GM18861 (cell line): ENCODE results near the gene GPD1L.
"Not testable (repeated sequence)": the region's sequence is repeated elsewhere in the genome, so short reads cannot be mapped to it uniquely, and the experiment has no call there.

Source experiments
- ATAC-seq: cut with Tn5 transposase; IDR thresholded peaks from one replicate; pipeline ENCODE4 v1.9.1; 2021; ENCODE audit not compliant: unreplicated experiment

GPD1L gene

DNA sequence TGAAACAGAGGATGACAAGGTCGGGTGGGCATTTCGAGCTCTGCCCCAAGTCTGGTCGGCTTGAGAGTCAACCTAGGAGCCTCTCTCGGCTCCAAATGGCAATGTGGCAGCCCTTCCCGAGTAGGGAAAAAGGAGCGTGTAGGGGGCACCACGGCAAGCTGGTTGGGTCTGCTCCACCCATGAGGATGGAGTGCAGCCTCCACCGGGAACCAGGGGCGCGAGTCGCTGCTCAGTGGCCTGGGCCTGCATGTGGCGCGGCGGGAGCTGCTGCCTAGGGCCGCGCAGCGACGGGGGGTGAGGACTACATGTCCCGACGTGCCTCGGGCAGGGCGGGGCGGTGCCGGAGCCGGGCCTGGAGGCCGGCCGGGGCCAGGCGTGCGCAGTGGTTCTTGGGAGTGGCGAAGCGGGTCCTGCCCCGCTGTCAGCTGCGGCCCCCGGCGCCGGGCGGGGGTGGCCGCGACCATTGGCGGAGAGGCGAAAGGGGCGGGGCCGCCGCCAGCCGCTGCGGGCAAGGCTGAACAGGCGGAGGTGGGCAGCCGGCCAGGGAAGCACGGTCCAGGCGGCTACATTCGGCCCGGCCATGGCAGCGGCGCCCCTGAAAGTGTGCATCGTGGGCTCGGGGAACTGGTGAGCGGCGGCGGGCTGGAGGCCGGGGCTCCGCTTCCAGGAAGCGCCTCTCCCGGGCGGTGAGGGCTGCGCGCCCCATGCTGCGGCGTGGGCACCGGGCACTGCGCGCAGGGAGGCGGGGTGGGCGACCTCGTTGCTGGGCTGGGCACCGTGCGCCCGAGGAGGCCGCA is at the start of gene GPD1L:
TSS of gene GPD1L (plus strand) at position 489 of the 797 bp plus-strand sequence. CDS start at position 581, 92 bp downstream.
- peak; percentile 100 for ATAC-seq

DNA sequence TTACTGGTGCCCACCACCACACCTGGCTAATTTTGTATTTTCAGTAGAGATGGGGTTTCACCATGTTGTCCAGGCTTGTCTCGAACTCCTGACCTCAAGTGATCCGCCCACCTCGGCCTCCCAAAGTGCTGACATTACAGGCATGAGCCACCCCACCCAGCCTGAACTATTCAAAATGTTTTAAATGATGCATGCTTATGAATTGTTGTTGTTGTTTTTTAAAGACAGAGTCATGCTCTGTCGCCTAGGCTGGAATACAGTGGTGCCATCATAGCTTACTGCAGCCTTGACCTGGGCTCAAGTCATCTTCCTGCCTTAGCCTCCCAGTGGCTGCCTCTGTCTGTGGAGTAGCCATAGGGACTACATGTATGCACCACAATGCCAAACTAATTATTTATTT is 48.0 kb upstream of the GPD1L start:
- not testable (repeated sequence) for ATAC-seq

DNA sequence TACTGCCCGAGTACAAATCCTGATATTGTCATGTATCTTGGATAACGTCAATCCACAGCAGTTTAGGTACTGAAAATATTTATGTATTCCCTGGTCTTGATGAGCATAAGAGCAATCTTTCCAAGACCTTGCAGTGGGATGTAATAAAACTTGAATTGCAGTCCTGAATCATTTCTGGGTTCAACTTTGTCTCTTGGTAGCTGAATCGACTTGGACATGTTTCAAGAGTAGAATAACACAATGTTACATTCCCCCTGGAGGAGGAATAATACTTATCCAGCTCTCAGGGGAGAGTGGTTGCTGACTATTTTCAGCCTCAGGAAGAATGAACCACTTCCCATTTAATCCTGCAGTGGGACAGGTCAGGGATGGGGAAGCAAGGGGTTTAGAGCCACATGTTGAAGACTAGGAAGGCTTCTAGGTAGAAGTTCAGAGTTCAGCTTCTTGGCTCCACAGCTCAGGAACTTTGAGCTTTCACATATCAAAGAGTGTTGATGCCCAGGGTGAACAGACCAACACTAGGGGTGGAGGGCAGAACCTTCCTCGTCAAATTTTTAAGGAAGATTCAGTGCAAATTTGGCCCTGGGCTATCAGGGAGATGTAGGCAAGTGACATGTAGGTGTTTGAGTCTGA is 43.4 kb upstream of the GPD1L start:
- no peak for ATAC-seq

DNA sequence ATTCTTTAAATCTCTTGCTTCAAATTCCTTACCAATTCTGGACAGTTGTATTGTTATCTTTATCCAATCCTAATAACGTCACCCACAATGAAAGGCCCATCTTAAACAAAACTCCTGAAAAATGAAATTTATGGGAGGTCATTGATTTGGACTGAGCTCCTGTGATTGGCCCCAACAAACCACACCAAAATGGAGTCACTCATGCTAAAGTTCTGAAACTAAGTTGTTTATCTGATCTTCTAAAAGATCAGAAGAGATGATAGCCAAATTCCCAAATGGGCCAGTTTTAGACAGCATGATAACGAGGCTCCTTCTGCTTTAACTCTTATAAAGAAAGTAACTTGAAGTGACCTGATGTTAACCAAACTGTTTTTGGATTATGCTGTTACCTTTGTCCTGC is 39.7 kb upstream of the GPD1L start:
- ATAC-seq = no peak

DNA sequence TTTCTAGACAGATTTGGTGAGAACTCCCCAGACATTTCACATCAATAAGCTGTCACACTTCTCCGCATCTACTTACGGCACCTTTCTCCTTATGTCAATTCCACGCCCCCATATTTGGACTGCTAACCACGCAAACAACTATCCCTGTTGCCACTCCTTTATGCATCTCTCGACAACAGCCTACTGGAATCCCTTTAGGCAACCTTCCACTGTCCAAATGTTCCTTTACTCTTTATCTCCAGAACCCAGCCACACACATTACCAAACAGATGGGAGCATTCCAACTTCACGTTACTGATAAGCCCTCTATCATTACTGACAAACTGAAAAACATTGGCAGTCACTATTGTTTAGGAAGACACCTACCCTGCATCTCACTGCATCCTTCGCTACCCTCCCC is 32.2 kb upstream of the GPD1L start:
- ATAC-seq = not testable (repeated sequence)

DNA sequence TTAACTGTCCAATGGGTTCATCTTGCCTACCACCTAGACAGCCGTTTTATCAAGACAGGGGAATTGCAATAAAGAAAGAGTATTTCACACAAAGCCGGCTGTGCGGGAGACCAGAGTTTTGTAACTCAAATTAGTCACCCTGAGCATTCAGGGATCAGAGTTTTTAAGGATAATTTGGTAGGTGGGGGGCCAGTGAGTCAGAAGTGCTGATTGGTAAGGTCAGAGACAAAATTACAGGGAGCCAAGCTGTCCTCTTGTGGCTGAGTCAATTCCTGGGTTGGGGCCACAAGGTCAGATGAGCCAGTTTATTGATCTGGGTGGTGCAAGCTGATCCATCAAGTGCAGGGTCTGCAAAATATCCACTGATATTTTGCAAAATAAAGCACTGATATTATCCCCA is 29.9 kb upstream of the GPD1L start:
- no peak for ATAC-seq

DNA sequence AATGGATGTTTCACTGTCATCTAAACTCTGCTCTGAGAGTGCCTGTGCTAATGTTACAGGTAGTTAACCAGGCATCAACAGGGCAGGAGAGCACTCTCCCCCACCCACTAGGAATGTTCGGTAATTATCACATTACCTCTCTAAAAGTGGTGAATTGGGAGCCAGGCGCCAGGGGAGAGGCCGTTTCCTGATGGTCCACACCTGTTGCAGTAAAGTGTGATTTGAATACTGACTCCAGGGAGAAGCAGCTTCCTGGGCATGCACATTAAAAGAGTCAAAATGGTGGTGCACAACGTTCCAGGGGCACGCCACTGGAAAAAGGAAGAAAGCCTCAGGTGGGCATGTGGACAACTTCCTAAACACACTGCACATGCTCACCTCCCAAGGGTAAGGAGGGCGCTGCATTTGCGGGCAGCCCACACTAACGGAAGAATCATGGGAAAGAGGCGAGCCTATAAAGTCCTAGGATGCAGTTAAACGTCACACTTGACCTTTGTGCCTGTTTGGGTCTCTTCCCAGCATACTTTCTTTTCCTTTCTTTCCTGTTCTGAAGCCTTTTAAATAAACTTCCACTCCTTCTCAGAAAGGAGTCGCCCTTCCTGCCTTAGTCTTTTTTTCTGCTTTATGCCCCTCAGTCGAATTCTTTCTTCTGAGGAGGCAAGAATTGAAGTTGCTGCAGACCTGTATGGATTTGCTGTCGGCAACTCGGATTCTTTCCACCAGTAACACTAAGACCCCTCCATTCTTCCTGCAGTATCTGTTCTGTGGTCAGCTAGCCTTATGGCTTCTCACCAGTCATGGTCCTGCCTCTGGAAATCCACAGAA is 28.9 kb upstream of the GPD1L start:
- no peak for ATAC-seq

DNA sequence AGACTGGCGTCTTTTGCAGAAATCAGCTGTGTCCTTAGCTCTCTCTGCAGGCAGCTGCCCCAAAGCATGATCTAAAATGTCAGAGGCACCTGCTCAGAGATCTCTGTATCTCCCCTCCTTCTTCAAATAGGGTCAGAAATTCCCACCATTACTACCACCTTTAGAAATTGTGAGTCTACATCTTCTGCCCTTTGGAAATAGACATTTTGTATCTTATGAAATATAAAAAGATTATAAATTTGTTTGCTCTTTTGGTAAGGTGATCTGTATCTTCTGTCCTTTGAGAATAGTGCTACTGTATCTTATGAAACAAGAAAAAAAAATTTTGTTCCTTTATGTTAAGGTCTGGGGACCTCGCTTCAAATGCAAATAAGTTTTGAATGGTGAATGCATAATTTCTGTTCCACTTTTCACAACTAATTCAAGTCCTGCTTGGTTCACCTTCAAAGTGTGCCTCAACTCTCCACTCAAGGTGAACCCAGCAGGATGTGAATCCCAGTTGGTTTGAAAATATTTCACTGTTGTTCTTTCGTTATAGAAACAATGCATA is 28.3 kb upstream of the GPD1L start:
- ATAC-seq = no peak

DNA sequence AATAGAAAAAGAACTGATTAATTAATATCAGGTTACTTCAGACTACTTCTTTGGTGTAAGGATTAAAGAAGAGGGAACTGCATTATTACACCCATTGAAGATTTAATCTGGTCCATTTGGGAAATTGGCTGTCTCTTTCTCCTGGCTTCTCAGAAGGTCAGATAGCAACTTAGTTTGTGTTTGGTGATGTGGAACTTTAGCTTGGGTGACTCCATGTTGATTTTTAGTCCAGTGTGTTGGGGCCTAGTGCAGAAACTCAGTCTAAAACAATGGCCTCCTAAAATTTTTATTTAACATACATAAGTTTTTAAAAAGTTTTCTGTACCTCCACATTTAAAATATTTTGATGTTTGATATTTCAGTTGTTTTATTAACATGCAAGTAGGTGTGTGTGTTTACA is 27.6 kb upstream of the GPD1L start:
- no peak for ATAC-seq

DNA sequence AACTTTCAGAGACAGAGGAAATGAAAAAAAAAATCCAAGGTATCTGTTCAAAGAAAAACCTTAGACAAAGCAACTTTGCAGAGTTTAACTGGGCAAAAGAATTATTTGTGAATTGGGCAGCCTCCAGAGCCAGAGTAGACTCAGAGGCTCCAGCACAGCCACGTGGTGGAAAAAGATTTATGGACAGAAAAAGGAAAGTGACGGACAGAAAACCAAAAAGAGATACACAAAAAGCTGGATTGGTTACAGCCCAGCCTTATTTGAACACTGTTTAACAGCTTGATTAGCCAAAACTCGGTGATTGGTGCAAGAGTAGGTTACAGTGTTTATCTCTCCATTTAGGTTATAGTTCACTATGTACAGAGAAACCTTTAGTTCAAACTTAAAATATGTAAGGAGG is 23.7 kb upstream of the GPD1L start:
- ATAC-seq = no peak

DNA sequence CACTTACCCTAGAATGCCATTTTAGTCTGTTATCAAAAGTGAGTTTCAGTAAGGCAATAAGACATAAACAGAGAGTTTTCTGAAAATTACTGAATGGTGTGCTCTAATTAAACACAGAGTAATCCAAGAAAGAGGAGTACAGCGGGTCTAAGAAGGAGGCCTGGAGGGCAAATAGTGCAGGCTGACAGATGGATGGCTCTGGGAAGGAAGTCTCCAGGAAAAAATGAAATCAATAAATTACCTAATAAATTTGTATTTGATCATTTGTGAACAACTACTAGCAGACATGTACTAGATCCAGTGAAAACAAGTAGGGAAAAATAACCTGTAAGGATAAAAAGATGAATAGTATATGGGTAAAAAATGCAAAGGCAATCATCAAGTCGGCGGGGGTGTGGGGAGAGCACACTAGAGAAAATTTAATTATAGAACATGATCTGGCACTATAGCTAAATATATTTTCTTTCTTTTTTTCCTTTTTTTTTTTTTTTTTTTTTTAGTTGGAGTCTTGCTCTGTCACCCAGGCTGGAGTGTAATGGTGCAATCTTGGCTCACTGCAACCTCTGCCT is 22.6 kb upstream of the GPD1L start:
- ATAC-seq = no peak

DNA sequence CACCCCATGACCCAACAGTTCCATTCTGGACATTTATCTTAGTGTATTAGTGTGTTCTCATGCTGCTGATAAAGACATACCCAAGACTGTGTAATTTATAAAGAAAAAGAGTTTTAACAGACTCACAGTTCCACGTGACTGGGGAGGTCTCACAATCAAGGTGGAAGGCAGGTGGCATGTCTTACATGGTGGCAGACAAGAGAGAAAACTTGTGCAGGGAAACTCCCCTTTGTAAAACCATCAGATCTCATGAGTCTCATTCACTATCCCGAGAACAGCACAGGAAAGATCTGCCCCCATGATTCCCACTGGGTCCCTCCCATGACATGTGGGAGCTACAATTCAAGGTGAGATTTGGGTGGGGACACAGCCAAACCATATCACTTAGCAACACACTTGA is 21.6 kb upstream of the GPD1L start:
- no peak for ATAC-seq

DNA sequence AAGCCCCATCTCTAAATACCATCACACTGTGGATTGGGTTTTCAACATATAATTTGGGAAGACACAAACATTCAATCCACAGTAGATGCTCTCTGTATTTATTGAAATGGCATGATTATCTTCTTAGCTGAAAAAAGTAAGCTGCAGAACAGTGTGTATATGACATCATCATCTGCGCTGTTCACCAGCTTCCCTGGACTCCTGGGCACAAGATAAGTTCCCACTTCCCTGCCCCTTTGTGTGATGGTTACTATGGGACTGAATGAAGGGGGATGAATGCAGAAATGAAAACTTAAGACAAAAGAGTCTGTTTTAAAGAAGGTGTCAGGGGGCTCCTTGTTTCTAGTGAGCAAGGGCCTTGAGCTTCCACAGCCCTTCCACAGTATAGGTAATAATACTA is 20.0 kb upstream of the GPD1L start:
- no peak for ATAC-seq

DNA sequence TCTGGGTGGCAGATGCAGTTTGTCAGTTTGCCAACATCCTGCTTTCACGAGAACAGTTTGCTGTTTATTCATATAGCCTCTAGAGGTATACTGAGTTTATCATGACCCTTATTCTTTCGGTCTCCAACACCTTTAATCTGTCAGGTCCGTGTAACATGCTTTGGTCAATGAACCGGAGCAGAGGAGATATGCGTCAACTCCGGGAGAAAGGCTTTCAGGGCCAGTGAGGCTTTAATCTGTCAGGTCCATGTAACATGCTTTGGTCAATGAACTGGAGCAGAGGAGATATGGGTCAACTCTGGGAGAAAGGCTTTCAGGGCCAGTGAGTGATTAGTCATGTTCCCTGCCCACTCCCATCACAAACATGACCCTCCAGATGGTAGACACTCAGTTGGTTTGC is 16.9 kb upstream of the GPD1L start:
- no peak for ATAC-seq

DNA sequence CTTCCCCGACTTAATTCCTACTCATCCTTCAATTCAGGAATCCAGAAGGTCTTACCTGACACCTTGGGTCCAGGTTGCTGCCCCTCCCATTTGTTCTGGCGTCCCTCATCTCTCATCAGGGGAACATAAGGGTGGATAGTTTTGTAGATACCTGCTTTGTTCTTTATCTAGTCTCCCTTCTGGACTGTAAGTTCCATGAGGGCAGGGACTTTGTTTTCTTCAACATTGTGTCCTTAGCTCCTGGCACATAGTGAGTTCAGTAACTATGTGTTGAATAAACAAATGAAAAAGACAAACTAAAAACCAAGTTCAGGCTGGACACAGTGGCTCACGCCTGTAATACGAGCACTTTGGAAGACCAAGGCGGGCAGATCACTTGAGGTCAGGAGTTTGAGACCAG is 13.2 kb upstream of the GPD1L start:
- no peak for ATAC-seq

DNA sequence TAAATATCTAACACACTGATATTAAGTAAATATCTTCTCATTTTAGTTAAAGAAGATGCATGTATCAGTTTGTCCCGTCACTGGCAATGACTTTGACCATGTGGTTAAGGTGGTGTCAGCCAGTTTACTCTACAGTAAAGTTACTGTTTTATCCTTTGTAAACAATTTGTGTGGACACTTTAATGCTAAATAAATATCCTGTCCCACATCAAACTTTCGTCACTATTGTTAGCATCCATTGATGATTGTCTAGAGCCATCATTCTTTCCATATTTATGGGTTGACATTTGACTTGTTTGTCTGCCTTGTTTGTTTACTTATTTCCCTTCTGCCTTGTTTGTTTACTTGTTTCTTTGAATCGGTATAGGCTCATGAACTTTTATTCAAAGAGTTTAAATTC is 11.0 kb upstream of the GPD1L start:
- ATAC-seq = no peak

DNA sequence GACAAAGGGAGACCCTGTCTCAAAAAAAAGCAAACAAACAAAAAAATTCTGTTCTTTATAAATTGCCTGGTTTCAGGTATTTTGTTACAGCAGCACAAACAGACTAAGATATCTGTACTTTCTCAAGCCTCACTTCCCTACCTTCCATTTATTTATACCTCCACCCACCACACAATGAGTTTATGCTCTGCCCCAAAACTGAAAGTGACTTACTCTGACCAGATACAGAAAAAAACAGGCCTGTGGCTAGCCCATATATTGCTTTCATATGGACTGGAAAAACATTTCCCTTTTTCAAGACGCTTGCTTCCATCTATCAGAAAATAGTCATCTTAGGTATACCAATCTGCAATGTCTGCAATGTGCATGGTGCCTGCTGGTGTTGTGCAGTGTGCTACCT is 8.7 kb upstream of the GPD1L start:
- ATAC-seq = no peak

DNA sequence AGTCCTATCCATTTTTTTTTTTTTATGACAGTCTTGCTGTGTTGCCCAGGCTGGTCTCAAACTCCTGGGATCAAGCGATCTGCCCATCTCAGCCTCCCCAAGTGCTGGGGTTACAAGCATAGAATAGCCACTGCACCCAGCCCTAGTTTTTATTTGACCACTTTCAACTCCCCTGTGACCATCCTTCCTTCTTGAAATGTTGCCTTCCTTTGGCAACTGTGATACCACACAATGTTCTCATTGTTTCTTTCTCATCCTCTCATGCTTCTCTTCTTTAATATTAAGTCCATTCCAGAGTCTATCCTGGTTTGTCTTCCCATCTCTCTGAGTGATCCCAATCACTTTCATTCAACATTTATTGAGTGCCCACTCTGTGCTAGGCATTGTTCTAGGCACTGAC is 7.9 kb upstream of the GPD1L start:
- ATAC-seq = no peak

DNA sequence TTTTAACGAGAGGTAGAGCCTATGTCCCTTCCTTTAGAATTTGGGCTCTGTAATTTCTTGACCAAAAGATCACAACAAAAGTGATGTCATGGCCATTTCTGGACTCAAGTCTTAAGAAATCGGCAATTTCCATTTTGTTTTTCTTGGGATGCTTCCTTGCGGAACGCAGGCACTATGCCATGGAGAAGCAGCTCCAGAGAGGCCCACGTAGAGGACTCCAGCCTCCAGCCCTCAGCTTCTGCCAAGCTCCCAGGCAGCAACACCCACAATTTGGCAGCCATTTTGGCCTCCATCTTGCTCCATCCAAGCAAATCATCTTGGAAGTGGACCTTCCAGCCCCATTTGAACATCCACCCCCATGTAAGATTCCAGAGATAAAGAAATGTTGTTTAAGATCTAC is 6.0 kb upstream of the GPD1L start:
- no peak for ATAC-seq

DNA sequence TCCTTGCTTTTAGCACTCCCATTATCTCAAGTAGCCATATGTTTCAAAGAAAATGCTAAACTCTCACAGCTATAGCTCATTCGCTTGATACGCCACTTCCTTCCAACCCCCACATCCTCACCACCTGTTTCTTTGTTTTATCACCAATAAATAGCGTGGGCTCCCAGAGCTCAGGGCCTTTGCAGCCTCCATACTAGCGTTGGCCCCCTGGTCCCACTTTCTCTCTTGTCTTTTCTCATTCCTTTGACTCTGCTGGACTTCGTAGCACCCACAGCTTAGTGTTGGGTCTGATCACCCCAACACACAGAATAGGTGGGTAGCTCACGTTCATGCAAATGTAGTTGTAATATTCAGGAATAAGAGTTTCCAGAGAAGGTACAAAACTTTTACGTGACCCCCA is 4.1 kb upstream of the GPD1L start:
- ATAC-seq = no peak

DNA sequence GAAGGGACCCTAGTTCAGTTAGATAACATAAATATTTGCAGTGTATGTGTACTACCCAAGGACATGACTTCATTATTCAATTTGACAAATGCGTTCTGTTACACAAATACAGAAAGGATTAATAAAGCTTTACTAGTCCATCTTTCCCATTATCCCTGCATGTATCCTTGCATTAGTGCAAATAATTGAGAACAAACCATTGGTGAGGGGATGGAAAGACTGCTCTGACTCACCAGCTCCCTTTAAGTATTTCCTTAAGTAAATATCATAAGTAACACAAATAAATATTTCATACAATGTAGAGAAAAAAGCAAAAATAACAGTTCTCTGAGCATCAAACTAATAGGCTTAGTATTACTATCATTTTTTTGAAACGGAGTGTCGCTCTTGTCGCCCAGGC is 1.9 kb upstream of the GPD1L start:
- no peak for ATAC-seq
